HG03139 (cell line): ENCODE data around the gene GPX7.
A peak's percentile ranks its signal among the peaks of the same experiment; 100 is the strongest.

Experiments
- ATAC-seq: cut with Tn5 transposase; IDR thresholded peaks from one replicate; pipeline ENCODE4 v1.9.1; 2021; ENCODE audit not compliant: unreplicated experiment

Gene GPX7

DNA sequence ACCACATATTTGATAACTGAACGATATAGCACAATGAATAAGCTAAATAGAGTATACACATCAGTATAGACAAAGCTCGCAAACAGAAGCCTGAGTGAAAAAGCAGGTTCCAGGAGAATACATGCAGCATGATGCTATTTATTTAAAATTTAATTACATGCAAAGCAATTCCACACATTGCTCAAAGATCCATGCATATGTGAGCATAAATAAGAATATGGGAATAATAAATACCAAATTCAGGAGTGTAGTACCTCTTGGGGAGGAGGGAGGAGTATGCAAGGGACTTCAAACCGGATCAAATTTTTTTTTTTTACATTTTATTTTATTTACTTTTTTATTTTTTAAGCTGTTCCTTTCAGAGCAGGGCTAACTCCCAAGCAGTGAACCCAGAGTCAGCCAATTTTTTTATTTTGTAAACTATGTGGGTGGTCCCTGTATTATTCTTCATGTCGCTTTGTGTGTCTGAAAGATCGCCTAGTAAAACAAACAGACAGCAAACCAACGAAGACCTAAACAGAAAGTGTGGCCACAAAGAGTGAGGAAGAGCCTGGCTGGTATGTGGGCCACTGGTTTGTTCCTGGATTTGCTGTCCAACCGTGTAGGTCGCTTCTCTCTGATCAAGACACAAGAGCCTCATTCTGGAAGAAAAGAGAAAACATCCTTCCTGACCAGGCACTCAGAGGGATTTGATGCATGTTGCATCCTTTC lies 26.6 kb downstream of the GPX7 start:
- ATAC-seq: no peak

DNA sequence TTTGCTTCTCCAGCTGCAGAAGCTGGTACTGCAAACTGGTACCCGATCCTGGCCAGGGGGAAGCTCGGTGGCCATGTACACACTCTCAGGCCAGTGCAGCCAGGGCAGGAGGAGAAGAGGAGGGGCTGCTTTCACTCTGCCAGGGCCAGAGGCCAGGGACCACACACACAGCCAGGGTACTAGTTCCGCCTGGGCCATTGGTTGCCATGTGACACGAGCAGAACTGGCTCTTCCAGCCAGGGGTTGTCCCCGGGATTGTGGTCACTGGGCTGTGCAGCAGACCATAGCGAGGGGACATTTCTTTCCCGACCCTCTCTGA lies 27.1 kb downstream of the GPX7 start:
- no peak for ATAC-seq

DNA sequence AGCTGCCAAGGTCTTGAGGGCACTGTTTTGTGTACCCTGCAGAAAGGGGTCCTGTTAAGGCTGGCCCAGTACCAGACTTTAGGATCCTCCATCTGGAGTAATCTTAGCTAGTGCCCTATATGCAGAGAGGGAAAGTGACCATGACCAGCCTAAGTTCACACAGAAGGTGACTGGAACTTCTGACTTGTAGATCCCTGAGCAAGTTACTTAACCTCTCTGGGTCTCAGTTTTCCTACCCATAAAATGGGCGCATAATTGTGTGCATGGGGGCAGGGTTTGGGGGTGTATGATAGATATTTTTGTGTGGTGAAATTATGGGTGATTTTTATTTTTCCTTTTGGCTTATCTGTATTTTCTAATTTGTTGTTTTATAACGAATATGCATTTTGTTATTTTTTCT lies 27.5 kb downstream of the GPX7 start:
- ATAC-seq: no peak

DNA sequence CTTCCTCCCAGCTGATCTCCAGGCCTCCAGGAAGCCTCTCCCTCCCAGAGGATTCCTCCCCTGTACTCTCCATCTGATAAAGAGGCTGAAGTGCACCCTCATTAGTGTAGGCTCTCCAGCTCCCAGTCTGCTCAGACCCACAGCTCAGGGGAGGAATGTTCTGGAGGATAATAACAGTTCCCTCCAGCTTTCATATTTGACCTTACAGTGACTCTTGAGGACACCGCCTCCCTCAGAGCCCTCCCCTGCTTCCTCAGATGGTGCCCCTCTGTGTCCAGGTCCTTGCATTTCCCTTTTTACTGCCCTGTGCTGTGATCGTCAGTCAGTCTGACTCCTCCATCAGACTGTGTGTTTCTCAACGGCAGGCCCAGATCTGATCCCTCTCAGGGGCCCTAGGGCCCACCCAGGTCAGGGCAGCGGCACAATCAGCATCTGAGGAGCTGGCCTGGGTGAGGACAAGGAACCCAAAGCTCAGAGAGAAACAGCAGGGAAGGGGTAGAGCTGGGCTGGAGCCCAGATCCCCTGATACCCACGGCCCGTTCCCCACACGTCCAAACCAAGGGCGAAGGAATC lies 29.7 kb downstream of the GPX7 start:
- ATAC-seq: no peak

DNA sequence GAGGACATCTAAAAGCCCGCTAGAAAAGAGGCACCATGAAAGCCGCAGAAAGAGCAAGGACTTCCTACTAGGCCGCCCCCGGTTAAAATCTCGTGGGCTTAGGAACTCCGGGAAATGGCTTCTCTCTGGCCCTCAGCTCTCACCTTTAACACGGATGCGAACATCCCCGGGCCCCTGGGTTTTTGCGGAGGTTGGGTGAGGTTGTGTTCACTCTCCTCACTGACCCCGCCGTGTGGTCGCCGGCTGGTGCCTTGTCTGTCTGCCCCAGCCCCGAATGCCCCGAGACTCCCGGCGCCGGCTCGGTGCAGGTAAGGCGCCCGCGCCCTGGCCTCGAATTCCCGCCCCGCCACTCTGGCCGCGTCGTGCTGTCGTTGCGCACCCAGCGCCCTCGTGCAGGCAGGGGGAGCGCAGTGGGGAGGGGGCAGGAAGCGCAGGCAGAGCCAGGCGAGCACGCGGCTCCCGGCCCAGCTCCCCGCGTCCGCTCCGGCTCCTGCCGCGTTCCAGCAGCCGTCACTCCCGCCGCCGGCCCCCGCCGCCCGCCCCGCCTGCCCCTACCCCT lies 30.6 kb downstream of the GPX7 start, which contains the start of gene SHISAL2A:
Gene SHISAL2A, plus strand, starts transcription at position 437 of the 559 bp plus-strand sequence. CDS start 326 bp downstream, outside the sequence.
- ATAC-seq: no peak

DNA sequence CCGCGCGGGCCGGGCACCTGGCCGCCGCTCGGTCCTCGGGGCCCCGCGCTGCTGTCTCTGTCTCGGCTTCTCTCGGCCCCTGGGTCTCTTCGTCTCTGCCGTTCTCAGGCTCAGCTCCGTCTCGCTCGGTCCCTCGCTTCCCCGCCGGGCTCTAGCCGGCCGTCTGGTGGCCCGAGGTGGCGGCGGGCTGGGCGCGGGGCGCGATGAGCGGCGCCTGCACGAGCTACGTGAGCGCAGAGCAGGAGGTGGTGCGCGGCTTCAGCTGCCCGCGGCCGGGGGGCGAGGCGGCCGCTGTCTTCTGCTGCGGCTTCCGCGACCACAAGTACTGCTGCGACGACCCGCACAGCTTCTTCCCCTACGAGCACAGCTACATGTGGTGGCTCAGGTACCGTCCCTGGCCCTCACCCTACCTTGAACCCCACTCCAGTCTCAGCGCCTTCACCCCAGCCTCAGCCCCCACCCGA lies 31.2 kb downstream of the GPX7 start:
- no peak for ATAC-seq

DNA sequence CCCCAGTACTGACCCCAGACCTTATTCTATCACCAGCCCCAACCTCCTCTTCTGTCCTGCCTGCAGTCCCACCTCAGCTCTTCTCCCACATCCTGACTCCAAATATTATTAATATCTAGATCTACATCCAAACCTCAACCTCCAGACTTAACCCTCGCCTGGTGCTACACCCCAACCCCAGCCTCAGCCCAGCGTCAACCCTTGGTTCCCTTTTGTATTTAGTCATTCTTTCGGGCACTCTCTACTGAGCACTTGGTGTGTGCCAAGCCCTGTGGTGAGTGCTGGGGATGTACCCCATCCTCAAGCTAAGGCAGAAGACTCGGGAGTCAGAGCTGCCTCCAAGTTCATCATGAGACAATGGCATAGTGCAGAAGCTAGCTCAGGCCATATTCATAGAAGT lies 31.9 kb downstream of the GPX7 start:
- ATAC-seq: no peak

DNA sequence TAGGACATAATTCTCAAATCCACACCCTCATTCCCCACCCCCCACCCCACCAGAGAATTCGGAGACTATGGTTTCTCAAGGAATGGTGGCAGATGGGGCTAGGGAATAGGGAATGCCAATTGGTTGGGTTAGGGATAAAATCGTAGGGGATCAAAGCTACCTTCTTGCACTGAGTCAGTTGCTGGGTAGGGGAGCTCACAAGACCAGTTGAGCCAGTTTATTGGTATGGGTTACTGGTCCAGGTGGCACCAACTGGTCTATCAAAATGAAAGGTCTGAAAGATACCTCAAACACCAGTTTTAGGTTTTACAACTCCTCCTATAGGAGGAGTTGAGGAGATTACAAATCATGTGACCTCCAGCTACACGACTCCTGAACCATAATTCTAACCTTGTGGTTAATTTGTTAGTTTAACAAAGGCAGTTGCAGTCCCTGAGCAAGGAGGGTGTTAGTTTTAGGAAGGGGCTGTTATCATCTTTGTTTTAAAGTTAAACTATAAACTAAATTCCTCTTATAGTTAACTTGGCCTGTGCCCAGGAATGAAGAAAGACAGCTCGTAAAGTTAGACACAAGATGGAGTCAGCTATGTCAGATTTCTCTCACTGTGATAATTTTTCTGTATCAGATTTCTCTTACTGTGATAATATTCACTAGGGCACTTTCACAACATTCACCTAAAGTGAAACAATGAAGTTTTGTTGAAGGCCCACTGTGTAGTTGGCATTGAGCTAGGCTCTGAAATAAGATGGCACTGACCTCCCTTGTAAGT lies 33.3 kb downstream of the GPX7 start:
- no peak for ATAC-seq

DNA sequence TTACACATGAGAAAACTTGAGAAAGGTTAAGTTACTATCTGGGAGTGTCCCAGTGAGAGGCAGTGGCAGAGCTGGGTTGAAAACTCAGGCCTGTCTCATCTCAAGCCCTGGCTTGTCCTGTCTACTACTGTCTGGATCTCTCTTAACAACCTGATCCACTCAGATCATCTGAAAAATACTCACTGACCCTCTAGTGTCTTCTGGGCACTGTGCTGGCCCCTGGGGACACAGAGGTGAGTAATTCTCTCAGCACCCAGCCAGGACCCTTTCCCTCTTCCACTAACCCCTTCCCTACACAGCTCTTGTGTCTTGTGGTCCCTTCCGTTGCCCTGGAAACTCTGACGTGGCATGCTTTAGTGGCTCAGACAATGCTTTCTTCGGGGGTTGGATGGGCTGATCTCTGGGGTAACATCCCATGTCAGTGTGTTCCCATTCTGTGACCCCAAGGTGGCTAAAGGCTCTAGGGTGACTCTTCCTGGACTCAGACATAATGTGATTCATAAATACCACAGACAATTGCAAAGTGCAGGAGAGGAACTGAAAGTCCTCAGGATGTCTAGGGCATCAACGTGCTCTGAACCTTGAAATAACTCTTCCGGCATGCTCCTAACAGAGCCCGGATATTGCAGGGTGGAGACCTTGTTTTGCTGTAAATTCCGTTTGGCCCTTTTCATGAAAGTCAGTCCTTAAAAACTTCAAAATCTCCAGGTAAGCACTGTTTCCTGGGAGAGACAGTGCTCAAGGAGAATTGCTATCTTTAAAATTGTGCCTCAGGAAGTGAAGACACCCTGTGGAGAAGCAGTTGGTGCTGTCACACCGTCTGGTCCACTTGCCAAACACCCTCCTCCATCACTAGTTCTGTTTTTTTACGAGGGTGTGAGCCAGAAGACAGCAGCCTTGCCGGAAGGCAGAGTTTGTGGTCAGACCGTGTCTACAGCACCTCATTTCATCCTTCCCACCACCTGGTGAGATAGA lies 34.8 kb downstream of the GPX7 start:
- ATAC-seq: peak; percentile 68

DNA sequence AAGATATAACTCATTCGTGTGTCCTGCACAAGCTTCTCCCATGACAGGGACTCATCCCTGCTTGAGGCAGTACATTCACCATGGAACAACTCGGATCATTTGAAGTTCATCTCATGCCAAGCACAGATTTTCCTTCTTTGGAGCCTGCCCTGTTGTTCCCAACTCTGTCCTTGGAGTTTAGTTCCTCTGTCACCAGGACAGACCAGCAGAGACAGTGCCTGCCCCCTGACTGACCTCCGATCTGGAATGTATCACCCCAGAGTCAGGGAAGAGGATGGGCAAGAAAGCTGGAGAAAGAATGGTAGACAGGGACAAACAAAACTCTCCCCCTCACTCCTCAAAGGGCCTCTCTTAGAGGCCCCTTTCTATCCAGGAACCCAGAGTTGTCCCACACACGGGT lies 35.8 kb downstream of the GPX7 start:
- ATAC-seq: no peak

DNA sequence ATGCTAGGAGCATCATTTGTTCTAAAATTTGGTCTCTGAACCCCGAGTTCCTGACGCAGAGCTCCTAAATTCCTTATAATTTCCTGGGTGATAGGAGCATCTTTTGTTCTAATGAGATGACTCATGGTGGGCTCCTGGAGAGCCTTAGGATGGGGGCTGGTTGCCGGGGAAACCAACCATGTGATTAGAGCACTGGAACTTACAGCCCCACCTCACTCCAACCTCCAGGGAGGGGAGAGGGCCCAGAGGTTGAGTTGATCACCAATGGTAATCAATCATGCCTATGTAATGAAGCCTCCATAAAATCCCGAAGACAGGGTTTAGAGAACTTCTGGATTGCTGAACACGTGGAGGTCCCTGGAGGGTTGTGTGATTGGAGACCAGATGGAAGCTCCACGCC lies 38.5 kb downstream of the GPX7 start:
- no peak for ATAC-seq

DNA sequence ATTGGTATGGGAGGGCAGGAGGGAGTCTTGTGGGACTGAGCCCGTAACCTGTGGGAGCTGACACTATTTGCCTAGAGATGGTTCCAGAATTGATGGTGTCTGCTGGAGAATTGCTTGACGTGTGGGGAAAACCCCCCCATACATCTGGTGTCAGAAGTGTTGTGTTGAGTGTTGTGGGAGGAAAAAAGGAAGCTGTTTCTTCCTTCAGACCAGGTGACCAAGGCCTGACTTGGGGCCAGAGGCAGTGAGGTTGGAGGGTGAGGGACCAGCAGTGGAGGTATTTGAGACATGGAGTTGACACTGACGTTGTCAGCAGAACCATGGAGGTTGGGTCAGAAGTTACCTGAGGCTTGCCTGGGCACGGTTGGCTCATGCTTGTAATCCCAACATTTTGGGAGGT lies 39.1 kb downstream of the GPX7 start:
- no peak for ATAC-seq

DNA sequence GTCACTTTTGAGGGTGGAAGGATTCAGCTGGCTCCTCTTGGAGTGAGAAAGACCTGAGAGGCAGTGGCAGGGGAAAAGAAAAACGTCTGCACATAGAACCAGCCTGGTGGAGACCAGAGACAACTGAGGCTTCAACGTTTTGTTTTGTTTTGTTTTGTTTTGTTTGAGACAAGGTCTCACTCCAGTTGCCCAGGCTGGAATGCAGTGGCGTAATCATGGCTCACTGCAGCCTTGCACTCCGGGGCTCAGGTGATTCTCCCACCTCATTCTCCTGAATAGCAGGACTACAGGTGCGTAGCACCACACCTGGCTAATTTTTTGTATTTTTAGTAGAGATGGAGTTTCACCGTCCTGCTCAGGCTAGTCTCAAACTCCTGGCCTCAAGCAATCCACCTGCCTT lies 43.1 kb downstream of the GPX7 start:
- ATAC-seq: no peak

DNA sequence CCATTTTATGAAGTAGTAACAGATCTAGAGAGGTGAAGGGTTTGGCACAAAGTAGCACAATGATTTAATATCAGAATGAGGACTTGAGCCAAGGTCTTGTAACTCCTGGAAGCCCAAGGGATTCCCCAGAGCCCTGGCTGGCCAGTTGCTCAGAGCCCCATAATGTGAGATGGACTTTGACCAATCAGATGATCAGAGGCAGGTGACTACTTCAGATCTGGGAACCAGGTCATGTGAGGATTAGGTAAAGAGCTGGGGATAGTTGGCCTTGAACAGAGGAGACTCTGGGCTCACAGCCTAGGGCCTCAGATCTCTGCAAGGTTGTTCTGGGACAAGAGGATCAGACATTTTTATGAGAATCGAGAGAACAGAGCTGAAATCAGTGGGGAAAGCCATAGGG lies 49.7 kb downstream of the GPX7 start:
- ATAC-seq: no peak

DNA sequence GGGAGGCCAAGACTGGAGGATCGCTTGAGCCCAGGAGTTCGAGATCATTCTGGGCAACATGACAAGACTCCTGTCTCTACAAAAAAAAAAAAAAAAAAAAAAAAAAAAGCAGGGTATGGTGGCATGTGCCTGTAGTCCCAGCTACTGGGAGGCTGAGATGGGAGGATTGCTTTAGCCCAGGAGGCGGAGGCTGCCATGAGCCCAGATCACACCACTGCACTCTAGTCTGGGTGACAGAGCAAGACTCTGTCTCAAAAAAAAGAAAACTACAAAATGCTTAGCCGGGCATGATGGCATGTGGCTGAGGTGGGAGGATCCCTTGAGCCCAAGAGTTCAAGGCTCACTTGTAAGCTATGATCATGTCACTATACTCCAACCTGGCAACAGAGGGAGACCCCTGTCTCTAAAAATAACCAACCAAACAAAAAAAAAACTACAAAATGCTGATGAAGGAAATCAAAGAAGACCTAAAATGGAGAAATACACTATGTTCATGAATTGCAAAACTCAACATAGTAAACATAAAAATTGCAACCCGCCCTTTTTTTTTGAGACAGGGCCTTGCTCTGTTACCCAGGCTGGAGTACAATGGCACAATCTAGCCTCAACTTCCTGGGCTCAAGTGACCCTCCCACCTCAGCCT lies 51.2 kb downstream of the GPX7 start:
- ATAC-seq: no peak

DNA sequence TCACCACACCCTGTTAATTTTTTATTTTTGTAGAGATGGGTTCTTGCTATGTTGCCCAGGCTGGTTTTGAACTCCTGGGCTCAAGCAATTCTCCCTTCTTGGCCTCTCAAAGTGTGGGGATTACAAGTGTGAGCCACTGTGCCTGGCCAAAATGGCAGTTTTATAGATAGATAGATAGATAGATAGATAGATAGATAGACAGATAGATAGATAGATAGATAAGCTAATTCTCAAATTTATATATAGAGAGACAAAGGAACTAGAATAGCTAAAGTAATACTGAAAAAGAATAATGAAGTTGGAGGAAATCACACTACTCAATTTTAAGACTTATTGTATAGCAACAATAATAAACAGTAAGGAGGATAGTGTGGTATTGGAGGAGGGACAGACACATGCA lies 51.9 kb downstream of the GPX7 start:
- ATAC-seq: no peak

DNA sequence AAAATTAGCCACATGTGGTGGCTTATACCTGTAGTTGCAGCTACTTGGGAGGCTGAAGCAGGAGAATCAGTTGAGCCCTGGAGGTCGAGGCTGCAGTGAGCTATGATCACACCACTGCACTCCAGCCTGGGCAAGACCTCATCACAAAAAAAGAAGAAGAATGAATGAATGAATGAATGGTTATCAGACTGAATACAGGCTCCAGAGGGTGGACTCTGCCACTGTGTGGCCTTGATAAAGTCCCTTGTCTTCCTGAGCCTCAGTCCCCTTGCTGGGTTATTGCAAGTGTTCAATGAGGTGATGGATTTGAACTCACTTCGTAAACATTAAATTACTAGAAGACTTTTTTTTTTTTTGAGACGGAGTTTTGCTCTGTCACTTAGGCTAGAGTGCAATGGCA lies 55.5 kb downstream of the GPX7 start:
- ATAC-seq: no peak
